Activated CD4-positive, alpha-beta T cell treated with anti-CD3 and anti-CD28 coated beads for 36 hours (primary cell): ENCODE measurements around the gene RBM44. TPM values are rescaled to one million over a fixed set of nuclear protein-coding genes. Genes with fewer than 3 reads are reported as not detected.
"Not testable (repeated sequence)": the region's sequence is repeated elsewhere in the genome, so short reads cannot be mapped to it uniquely, and the experiment has no call there.

Experiments used
- ATAC-seq: fragments of 200-7000 bp; cut with Tn5 transposase; one replicate; pipeline ENCODE4 v1.10.0; 2021; ENCODE audit warnings: mild to moderate bottlenecking, moderate library complexity
- CTCF ChIA-PET: fragments of 350-600 bp; sonication (Branson Sonifier 250); formaldehyde crosslinking; loops from one replicate; lab custom pipeline; 2021; ENCODE audit warnings: antibody characterized with exemption; lab: Charles Lee
- POLR2A ChIA-PET: fragments of 350-600 bp; sonication (Branson Sonifier 250); formaldehyde crosslinking; loops from one replicate; lab custom pipeline; 2021; ENCODE audit warnings: antibody characterized with exemption, inconsistent platforms; lab: Charles Lee
- DNase-seq: peaks from one replicate; pipeline ENCODE4 v3.0.0-alpha.2; 2020
- H3K27ac Mint-ChIP-seq: one replicate; pipeline ENCODE4 v1.8.0; 2021; ENCODE audit warnings: mixed read lengths
- H3K27me3 Mint-ChIP-seq: one replicate; pipeline ENCODE4 v1.8.0; 2021; ENCODE audit warnings: mixed read lengths
- H3K36me3 Mint-ChIP-seq: one replicate; pipeline ENCODE4 v1.8.0; 2021; ENCODE audit warnings: low read depth, mixed read lengths
- H3K4me1 Mint-ChIP-seq: one replicate; pipeline ENCODE4 v1.8.0; 2021; ENCODE audit warnings: mixed read lengths
- H3K4me3 Mint-ChIP-seq: one replicate; pipeline ENCODE4 v1.8.0; 2021; ENCODE audit warnings: mild to moderate bottlenecking, moderate library complexity, mixed read lengths
- H3K9me3 Mint-ChIP-seq: one replicate; pipeline ENCODE4 v1.8.0; 2021; ENCODE audit warnings: low read depth, mixed read lengths
- intact Hi-C, 2 experiments: fragments of 100-400 bp; cut with DNase I in 1 of 2; cut with micrococcal nuclease in 1 of 2; formaldehyde crosslinking; loops; one replicate each; pipeline versions ENCODE4 v1.14.2 to v1.15.1; 2022 to 2024; cut with DNase I, micrococcal nuclease
- total RNA-seq, 2 experiments: library from RNA; stranded (reverse); gene quantifications; one replicate each; pipeline ENCODE4 v1.2.3, GENCODE V29; 2021

Gene RBM44
- total RNA-seq, 2 experiments from 2014 or later, result 0.94 to 1.4 TPM

- CTCF ChIA-PET, result no interaction called here
- H3K4me3 Mint-ChIP-seq, result no peak overlapping the region
- intact Hi-C loops, result loop anchor here in 1 of 2 experiments (5.0 kb wide), 2 partner anchors 179 to 236 kb away; no protein-coding TSS in a partner anchor
- no peaks in the 10 kb centered on the region for H3K9me3 Mint-ChIP-seq
- H3K36me3 Mint-ChIP-seq, result no peaks in the 10 kb centered on the region
- H3K27ac Mint-ChIP-seq, result peak overlapping the region; percentile 21
- POLR2A ChIA-PET, result no interaction called here
- peaks cover 19% of the 10 kb centered on the region for H3K4me1 Mint-ChIP-seq
- ATAC-seq, result no peak
- DNase-seq, result no peak
- H3K27me3 Mint-ChIP-seq, result no peaks in the 10 kb centered on the region
Measured at GRCh38 chr2:237818066-237818473, 19.5 kb downstream of the RBM44 start.

GRCh38 chr2:237819231-237819630 is 20.7 kb downstream of the RBM44 start:
- ATAC-seq (no peak), DNase-seq (no peak)
- ChIA-PET CTCF (no interaction called here), POLR2A (no interaction called here)
- Mint-ChIP-seq H3K27me3 (no peaks in the 10 kb centered on the region), H3K4me3 (no peak overlapping the region), H3K4me1 (peaks cover 19% of the 10 kb centered on the region), H3K36me3 (no peaks in the 10 kb centered on the region), H3K9me3 (no peaks in the 10 kb centered on the region), H3K27ac (no peak overlapping the region)
- intact Hi-C loops, result loop anchor here in 1 of 2 experiments (5.0 kb wide), 2 partner anchors 178 to 237 kb away; no protein-coding TSS in a partner anchor

- POLR2A ChIA-PET, result no interaction called here
- no peak for ATAC-seq
Measured at GRCh38 chr2:237820421-237820820, 21.8 kb downstream of the RBM44 start.

GRCh38 chr2:237823544-237823943 is 25.0 kb downstream of the RBM44 start:
- POLR2A ChIA-PET, result no interaction called here
- intact Hi-C loops, result no loop called here
- Mint-ChIP-seq H3K4me1 (peaks cover 3% of the 10 kb centered on the region), H3K36me3 (no peaks in the 10 kb centered on the region), H3K4me3 (no peak overlapping the region), H3K27me3 (no peaks in the 10 kb centered on the region), H3K27ac (no peak overlapping the region), H3K9me3 (no peaks in the 10 kb centered on the region)
- CTCF ChIA-PET, result interaction anchor here (0.7 kb wide), 1 partner anchor 12 kb away, joined by 3 read pairs; no protein-coding TSS in a partner anchor
- no peak for DNase-seq
- no peak for ATAC-seq

More at GRCh38 chr2:237820421-237820820, 21.8 kb downstream of the RBM44 start:
- H3K27ac Mint-ChIP-seq, result no peak overlapping the region
- no peak for DNase-seq
- H3K36me3 Mint-ChIP-seq, result no peaks in the 10 kb centered on the region
- intact Hi-C loops, result no loop called here
- no peaks in the 10 kb centered on the region for H3K9me3 Mint-ChIP-seq
- H3K4me3 Mint-ChIP-seq, result no peak overlapping the region
- CTCF ChIA-PET, result interaction anchor here (0.6 kb wide), 1 partner anchor 750 kb away, joined by 3 read pairs; no protein-coding TSS in a partner anchor
- no peaks in the 10 kb centered on the region for H3K27me3 Mint-ChIP-seq
- H3K4me1 Mint-ChIP-seq, result peaks cover 16% of the 10 kb centered on the region

- Mint-ChIP-seq H3K9me3 (no peaks in the 10 kb centered on the region), H3K36me3 (no peaks in the 10 kb centered on the region), H3K27ac (no peak overlapping the region), H3K4me1 (peaks cover 2% of the 10 kb centered on the region), H3K4me3 (no peak overlapping the region), H3K27me3 (no peaks in the 10 kb centered on the region)
- ChIA-PET POLR2A (no interaction called here), CTCF (no interaction called here)
- no peak for ATAC-seq
- intact Hi-C loops, result no loop called here
- no peak for DNase-seq
Measured at GRCh38 chr2:237824085-237824484, 25.5 kb downstream of the RBM44 start.

GRCh38 chr2:237827421-237827987 is 28.9 kb downstream of the RBM44 start:
- H3K9me3 Mint-ChIP-seq, result no peaks in the 10 kb centered on the region
- H3K4me3 Mint-ChIP-seq, result no peak overlapping the region
- peaks cover 2% of the 10 kb centered on the region for H3K4me1 Mint-ChIP-seq
- ATAC-seq, result no peak
- ChIA-PET CTCF (interaction anchor here (1.7 kb wide), 1 partner anchor 315 kb away, joined by 4 read pairs; no protein-coding TSS in a partner anchor), POLR2A (no interaction called here)
- no peak for DNase-seq
- H3K36me3 Mint-ChIP-seq, result no peaks in the 10 kb centered on the region
- no peak overlapping the region for H3K27ac Mint-ChIP-seq
- H3K27me3 Mint-ChIP-seq, result no peaks in the 10 kb centered on the region
- intact Hi-C loops, result no loop called here

- no peak overlapping the region for H3K4me3 Mint-ChIP-seq
- H3K27me3 Mint-ChIP-seq, result no peaks in the 10 kb centered on the region
- ChIA-PET POLR2A (no interaction called here), CTCF (no interaction called here)
- no peak overlapping the region for H3K27ac Mint-ChIP-seq
- peaks cover 2% of the 10 kb centered on the region for H3K4me1 Mint-ChIP-seq
- H3K36me3 Mint-ChIP-seq, result no peaks in the 10 kb centered on the region
- H3K9me3 Mint-ChIP-seq, result no peaks in the 10 kb centered on the region
- DNase-seq, result no peak
- ATAC-seq, result no peak
- intact Hi-C loops, result no loop called here
Measured at GRCh38 chr2:237830522-237830921, 31.9 kb downstream of the RBM44 start.

GRCh38 chr2:237833546-237833945 is 35.0 kb downstream of the RBM44 start:
- ChIA-PET POLR2A (no interaction called here), CTCF (interaction anchor here (0.5 kb wide), 1 partner anchor 17 kb away, joined by 3 read pairs; no protein-coding TSS in a partner anchor)
- Mint-ChIP-seq H3K9me3 (no peaks in the 10 kb centered on the region), H3K4me1 (peaks cover 2% of the 10 kb centered on the region), H3K27me3 (no peaks in the 10 kb centered on the region), H3K4me3 (no peak overlapping the region), H3K27ac (no peak overlapping the region), H3K36me3 (no peaks in the 10 kb centered on the region)
- ATAC-seq (no peak), DNase-seq (no peak)
- intact Hi-C loops, result no loop called here

GRCh38 chr2:237835372-237835771 is 36.8 kb downstream of the RBM44 start:
- Mint-ChIP-seq H3K36me3 (no peaks in the 10 kb centered on the region), H3K27ac (no peak overlapping the region), H3K27me3 (no peaks in the 10 kb centered on the region), H3K4me1 (peaks cover 2% of the 10 kb centered on the region), H3K4me3 (no peak overlapping the region), H3K9me3 (no peaks in the 10 kb centered on the region)
- ATAC-seq, result no peak
- DNase-seq, result no peak
- ChIA-PET POLR2A (no interaction called here), CTCF (no interaction called here)
- intact Hi-C loops, result no loop called here

- peaks cover 4% of the 10 kb centered on the region for H3K9me3 Mint-ChIP-seq
- no peaks in the 10 kb centered on the region for H3K4me1 Mint-ChIP-seq
- POLR2A ChIA-PET, result no interaction called here
- no peaks in the 10 kb centered on the region for H3K27me3 Mint-ChIP-seq
- no peak overlapping the region for H3K27ac Mint-ChIP-seq
- CTCF ChIA-PET, result no interaction called here
- H3K36me3 Mint-ChIP-seq, result no peaks in the 10 kb centered on the region
- H3K4me3 Mint-ChIP-seq, result no peak overlapping the region
- ATAC-seq, result no peak
- intact Hi-C loops, result no loop called here
- no peak for DNase-seq
Measured at GRCh38 chr2:237841051-237841450, 42.5 kb downstream of the RBM44 start.

GRCh38 chr2:237848940-237849339 is 50.4 kb downstream of the RBM44 start:
- H3K4me1 Mint-ChIP-seq, H3K36me3 Mint-ChIP-seq, POLR2A ChIA-PET, H3K27ac Mint-ChIP-seq, H3K27me3 Mint-ChIP-seq, DNase-seq, CTCF ChIA-PET, ATAC-seq, H3K9me3 Mint-ChIP-seq, intact Hi-C loops, H3K4me3 Mint-ChIP-seq: not testable (repeated sequence)

GRCh38 chr2:237854295-237854694 is 55.7 kb downstream of the RBM44 start:
- Mint-ChIP-seq H3K9me3 (no peaks in the 10 kb centered on the region), H3K4me3 (no peak overlapping the region), H3K27me3 (peaks cover 12% of the 10 kb centered on the region), H3K27ac (no peak overlapping the region), H3K36me3 (no peaks in the 10 kb centered on the region), H3K4me1 (peaks cover 7% of the 10 kb centered on the region)
- no peak for ATAC-seq
- DNase-seq, result no peak
- ChIA-PET CTCF (no interaction called here), POLR2A (no interaction called here)
- intact Hi-C loops, result no loop called here
